Stimulated activated CD8-positive, alpha-beta memory T cell treated with anti-CD3 and anti-CD28 coated beads, Interleukin-15, amount 100 ng/mL, for 48 hours (primary cell): Measurements from ENCODE around the gene FAM89A.
"Not testable (repeated sequence)": the region's sequence is repeated elsewhere in the genome, so short reads cannot be mapped to it uniquely, and the experiment has no call there.

Experiments used
- DNase-seq, 2 donors: peaks; one replicate each; pipeline ENCODE4 v3.0.0-alpha.2; 2020; ENCODE audit warnings: low read depth in 2 of 2

FAM89A gene

GRCh38 chr1:231035799-231036198 is 4.3 kb downstream of the FAM89A start:
- no peak for DNase-seq

- no peak for DNase-seq
Measured at GRCh38 chr1:231032963-231033362, 7.1 kb downstream of the FAM89A start.

GRCh38 chr1:231029841-231030240 is 10.2 kb downstream of the FAM89A start:
- DNase-seq: no peak

- DNase-seq: not testable (repeated sequence)
Measured at GRCh38 chr1:231029247-231029646, 10.8 kb downstream of the FAM89A start.

- no peak for DNase-seq
Measured at GRCh38 chr1:231028682-231029081, 11.4 kb downstream of the FAM89A start.

GRCh38 chr1:231027971-231028370 is 12.1 kb downstream of the FAM89A start:
- no peak for DNase-seq

GRCh38 chr1:231027136-231027925 is 12.7 kb downstream of the FAM89A start:
- no peak for DNase-seq

- no peak for DNase-seq
Measured at GRCh38 chr1:231026576-231026975, 13.5 kb downstream of the FAM89A start.

- DNase-seq: no peak
Measured at GRCh38 chr1:231023150-231023549, 16.9 kb downstream of the FAM89A start.

GRCh38 chr1:231022543-231022942 is 17.5 kb downstream of the FAM89A start:
- DNase-seq: not testable (repeated sequence)

- no peak for DNase-seq
Measured at GRCh38 chr1:231021540-231022031, 18.5 kb downstream of the FAM89A start.

- no peak for DNase-seq
Measured at GRCh38 chr1:231020816-231021215, 19.2 kb downstream of the FAM89A start.

- no peak for DNase-seq
Measured at GRCh38 chr1:231020139-231020601, 19.9 kb downstream of the FAM89A start.

- DNase-seq: no peak
Measured at GRCh38 chr1:231019711-231020110, 20.3 kb downstream of the FAM89A start.

- DNase-seq: no peak
Measured at GRCh38 chr1:231016966-231017365, 23.1 kb downstream of the FAM89A start.

GRCh38 chr1:231016234-231016633 is 23.8 kb downstream of the FAM89A start:
- DNase-seq: no peak

- DNase-seq: no peak
Measured at GRCh38 chr1:231013391-231014015, 26.6 kb downstream of the FAM89A start.

GRCh38 chr1:231011963-231012362 is 28.1 kb downstream of the FAM89A start:
- DNase-seq: no peak

- no peak for DNase-seq
Measured at GRCh38 chr1:231011360-231011759, 28.7 kb downstream of the FAM89A start.

- DNase-seq: not testable (repeated sequence)
Measured at GRCh38 chr1:231007535-231007934, 32.5 kb downstream of the FAM89A start.

GRCh38 chr1:231001892-231002291 is 38.2 kb downstream of the FAM89A start:
- no peak for DNase-seq

GRCh38 chr1:231000639-231001038 is 39.4 kb downstream of the FAM89A start:
- DNase-seq: no peak

GRCh38 chr1:231000201-231000600 is 39.9 kb downstream of the FAM89A start:
- no peak for DNase-seq
